NT2/D1 (cell line): ENCODE results near the gene MAN1A1.

Experiments
- SUZ12 ChIP-seq: IDR thresholded peaks from 2 replicates; pipeline ENCODE4 v1.6.1; 2011; ENCODE audit not compliant: insufficient read length, insufficient read depth; ENCODE audit errors: extremely low read depth
- YY1 ChIP-seq: IDR thresholded peaks from 2 replicates; pipeline ENCODE4 v1.6.1; 2011; ENCODE audit not compliant: insufficient read length, insufficient read depth
- ZNF274 ChIP-seq: IDR thresholded peaks from 2 replicates; pipeline ENCODE4 v1.6.1; 2011; ENCODE audit warnings: mild to moderate bottlenecking, low read depth, low read length

DNA sequence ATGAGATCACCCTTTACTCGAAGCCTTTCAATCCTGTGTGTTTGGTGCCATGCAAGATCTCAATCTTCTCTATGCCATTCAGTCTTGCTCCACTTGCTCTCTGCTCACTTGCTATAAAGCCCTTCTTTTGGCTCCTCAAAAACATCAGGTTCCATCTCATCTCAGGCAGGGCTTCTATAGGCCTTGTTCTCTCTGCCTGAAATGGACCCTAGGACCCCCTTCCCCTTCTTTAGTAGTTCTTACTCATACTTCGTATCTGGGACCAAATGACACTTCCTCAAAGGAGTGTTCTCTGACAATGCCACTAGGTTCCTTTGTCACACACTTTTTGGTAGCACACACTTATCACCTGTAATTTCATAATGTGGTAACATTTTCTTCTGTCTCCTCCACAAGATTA lies 154.4 kb downstream of the MAN1A1 start:
- TF ChIP-seq ZNF274 (no peak), SUZ12 (no peak), YY1 (no peak)
